ENCODE results near the gene UBE2D4.
"Not testable (repeated sequence)": the region's sequence is repeated elsewhere in the genome, so short reads cannot be mapped to it uniquely, and the experiment has no call there.

The UBE2D4 gene

DNA sequence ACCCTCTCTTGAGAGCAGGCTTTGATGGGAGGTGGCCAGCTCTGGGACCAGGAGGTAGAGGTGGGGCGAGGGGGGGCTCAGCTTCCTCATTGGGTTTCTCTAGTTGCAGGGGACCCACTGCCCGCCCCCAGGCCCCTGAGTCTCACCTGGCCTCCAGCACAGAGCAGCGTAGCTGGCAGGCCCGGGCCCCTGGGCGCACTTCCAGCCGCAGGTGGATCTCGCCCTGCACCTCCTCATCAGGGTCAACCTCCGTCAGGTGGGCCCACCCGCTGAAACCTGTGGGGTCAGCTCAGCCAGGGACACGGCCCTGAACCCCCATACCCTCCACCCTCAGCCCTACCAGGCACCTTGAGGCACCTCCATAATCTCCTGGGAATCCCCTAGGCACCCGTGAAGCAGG is 43.4 kb downstream of the UBE2D4 start:
- not testable (repeated sequence) for DNase-seq

DNA sequence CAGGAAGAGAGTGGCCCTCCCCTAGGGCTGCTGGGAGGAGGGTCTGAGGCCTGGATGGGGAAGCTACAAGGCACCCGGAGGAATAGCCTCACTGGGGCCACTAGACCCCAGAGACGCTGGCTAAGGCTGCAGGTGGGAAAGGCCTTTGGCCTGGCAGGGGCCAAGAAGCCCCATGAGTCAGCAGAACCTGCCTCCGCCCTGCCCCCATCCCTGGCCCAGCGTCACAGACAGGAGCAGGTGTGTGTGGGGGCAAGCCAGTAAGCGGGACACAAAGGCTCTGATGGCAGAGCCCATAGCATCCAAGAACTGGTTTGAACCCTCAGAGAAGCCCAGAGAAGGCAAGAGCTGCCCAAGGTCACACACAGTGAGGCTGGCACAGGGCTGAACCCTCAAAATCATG is 44.5 kb downstream of the UBE2D4 start:
- not testable (repeated sequence) for DNase-seq

DNA sequence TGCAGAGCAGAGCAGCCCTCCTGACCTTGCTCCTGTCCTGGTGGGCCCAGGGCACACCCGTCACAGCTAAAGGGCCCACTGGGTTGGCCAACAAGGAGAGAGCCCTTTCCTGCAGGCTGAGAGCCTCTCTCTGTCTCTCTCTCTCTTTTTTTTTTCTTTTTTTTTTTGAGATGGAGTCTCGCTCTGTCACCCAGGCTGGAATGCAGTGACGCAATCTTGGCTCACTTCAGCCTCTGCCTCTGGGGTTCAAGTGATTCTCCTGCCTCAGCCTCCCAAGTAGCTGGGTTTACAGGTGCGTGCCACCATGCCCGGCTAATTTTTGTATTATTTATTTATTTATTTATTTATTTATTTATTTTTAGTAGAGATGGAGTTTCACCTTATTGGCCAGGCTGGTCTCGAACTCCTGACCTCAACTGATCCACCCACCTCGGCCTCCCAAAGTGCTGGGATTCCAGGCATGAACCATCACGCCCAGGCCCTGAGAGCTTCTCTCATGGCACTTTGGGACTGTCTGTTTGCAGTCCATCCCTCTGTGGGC is 47.9 kb downstream of the UBE2D4 start:
- DNase-seq: not testable (repeated sequence)

DNA sequence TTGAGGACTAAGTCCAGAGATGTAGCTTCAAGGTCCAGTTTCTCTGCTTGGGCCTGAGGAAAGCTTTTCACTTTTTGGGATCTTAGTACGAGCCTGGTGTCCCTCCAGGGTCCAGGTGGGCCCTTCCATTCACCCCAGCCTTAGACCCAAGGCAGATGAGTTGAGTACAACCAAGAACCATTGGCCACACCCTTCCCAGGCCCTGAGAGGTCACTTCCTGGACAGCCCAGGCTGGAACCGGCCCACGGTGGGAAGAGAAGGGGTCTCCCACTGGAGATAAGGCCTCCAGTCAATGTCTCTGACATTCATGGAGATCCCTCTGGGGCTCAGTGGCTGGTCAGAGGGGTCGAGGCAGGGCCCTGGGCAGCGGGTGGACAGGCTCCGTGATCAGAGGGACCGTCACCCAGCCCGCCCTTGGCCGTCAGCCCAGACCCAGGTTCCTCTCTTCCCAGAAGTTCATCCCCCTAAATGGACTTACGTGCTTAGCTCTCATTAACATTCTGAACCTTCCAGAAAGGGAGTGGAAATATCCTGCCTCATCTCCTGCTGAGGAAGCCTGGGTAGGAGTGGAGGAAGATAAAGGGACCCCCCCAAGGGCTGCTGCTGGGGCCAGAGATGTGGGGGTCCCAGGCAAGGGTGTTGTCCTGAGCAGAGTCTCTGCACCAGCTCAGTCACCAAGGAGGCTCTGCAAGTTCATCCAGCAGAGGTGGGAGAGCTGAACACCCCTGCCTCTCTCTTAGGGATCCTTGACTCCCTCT is 48.7 kb downstream of the UBE2D4 start:
- not testable (repeated sequence) for DNase-seq

DNA sequence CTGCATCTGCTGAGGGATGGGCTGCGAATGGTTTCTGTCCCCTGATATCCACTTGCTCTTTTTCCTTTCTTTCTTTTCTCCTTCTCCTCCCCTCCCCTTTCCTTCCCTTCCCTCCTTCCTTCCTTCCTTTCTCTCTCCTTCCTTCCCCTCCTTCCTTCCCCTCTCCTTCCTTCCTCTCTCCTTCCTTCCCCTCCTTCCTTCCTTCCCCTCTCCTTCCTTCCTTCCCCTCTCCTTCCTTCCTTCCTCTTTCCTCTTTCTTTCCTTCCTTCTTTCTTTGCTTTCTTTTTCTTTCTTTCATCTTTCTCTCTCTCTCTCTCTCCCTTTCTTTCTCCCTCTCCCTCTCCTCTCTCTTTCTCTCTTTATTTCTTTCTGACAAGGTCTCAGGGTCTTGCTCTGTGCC is 51.3 kb downstream of the UBE2D4 start:
- DNase-seq: no peak

DNA sequence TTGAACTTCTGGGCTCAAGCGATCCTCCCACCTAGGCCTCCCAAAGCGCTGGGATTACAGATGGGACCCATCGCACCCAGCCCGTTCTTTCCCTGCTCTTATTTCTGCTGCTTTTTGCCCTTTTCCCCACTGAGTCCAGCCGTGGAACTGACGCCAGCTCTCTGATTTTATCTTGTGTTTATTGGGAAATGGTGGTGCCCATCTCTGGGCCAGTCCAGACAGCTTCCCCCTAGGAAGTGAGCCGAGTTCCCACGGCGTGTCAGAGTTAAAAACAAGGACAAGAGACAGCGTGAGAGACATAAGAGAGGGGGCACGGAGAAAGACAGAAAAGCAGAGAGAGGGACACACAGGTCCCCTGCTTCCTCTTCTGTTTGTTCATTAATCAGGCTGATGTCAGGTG is 51.9 kb downstream of the UBE2D4 start:
- DNase-seq: not testable (repeated sequence)

DNA sequence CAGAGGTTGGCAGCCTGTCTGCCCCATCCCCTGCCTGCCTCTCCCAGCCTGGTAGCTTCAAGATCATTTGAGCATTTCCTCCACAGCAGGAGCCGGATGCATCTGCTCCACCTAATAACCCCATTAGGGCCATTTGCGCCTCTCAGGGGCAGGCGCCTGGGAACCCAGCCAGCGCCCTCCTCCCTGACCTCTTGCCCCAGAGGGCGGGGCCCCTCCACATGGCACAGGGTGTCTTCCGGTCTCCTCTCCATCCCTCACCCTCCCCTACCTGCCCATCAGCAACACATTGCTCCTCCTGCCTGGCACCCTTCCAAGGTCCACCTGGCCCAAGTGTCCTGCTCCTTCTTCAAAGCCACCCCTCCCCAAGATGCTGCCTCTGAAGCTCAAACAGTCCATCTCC is 56.6 kb downstream of the UBE2D4 start:
- not testable (repeated sequence) for DNase-seq

DNA sequence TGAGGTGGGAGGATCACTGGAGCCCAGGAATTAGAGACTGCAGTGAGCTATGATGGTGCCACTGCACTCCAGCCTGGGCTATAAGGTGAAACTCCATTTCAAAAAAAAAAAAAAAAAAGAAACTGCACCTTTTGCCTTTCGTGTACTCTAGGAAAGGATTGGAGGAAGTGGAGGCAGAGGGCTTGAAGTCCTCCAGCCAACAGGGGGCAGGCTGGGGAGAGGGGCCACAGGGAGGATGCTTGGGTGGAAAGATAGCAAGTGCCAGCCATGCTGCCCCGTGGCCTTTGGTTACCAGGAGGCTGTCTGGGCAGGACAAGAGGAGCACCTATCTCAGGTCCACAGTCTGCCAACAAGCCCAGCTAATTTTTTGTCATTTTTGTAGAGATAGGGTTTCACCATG is 57.5 kb downstream of the UBE2D4 start:
- not testable (repeated sequence) for DNase-seq

DNA sequence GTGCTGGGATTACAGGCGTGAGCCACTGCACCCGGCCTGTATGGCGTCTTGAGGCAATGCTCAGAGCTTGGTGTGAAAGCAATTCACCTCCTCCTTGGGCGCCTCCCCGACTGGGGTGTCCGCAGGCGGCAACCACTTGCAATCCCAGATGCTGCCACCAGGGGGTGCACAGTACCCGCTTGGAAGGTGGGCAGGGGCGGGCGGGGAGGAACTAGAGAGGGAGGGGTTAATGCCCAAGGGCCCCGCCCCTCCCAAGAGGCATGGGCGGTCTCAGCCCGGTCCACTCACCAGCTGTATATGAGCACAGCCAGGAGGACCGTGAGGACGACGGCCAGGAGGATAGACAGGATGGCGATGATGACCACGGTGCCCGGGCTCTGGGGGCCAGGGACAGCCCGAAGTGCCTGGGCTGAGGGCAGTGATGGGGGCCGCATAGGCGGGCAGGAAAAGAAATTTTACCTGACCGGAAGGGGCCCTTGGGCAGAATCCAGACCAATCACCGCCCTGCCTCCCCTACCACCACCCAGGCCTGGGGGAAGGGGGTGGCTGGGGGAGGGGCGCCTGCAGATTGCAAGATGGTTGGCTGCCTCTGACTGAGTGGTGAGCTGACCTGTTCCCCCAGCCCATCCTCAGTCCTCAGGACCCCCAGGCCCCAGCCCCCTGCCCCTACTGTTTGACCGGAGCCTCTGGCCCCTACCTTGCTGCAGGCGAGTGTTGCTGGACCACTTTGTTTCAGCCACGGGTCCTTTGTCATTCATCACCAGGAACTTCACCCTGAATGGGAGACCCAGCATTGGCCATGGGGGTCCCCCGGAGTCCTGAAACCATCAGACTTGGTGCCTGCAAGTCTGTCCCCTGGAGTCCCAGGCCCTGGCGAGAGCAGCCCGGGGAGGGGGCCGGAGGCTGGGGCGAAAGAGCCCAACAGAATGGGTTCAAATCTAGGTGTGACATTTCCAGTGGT is 59.9 kb downstream of the UBE2D4 start:
- DNase-seq: peak; percentile 0

DNA sequence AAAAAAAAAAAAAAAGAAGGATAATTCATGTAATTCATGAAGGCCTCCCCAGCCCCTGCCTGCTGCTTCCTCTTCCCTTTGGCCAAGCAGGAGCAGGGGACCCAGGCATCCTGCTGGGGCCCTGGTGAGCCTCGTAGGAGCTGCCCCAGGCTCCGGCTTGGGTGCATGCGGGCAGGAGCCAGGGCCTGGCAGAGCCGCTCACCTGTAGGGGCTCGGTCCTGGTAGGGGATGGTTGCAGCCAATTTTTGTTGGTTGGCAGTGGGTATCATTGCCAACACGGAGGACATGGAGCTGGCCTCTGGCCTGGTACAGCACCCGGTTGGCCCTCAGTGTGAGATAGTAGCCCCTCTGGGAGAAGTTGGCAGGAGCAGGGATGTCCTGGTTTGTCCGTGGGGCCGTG is 61.2 kb downstream of the UBE2D4 start:
- DNase-seq: not testable (repeated sequence)

DNA sequence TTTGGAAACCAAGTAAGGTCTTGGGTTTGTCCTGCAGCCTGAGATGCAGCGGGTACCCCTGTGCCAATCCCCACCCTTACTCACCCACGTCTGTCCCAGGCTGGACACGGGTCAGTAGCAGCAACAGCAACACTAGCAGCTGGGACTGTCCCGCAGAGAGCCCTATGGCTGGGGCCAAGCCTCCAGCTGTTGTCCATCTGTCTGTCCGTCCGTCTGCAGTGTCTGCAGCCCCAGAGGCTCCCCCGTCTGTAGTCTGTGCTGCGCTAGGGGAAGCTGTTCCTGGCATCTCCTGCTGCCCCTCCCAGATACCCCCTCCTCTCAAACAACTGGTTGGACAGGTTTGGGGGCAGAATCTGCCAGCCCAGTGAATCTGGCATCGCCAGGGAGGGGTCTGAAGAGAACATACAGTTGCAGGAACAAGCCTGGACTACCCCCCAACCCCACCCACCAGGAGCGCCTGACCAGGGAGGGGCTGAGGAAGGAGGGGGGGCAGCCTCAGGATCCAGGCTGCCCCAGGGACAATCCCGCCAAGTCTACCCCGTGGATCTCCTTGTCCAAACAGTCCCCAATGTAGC is 63.9 kb downstream of the UBE2D4 start:
- DNase-seq: not testable (repeated sequence)

DNA sequence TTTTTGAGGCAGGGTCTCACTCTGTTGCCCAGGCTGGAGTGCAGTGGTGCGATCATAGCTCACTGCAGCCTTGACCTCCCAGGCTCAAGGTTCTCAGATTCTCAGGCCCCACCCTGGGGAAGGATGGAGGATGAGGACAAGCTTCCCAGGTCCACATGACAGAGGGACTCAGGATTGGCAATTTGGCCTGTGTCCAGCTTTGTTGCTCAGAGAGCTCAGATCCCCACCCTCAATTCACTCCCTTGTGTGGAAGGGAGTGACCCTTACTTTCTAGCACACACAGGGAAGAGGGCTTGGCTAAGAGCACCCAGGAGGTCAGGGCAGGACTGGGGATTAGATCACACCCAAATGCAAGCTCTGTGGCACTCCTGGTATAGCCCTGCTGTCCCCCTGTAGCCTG is 64.6 kb downstream of the UBE2D4 start:
- not testable (repeated sequence) for DNase-seq

DNA sequence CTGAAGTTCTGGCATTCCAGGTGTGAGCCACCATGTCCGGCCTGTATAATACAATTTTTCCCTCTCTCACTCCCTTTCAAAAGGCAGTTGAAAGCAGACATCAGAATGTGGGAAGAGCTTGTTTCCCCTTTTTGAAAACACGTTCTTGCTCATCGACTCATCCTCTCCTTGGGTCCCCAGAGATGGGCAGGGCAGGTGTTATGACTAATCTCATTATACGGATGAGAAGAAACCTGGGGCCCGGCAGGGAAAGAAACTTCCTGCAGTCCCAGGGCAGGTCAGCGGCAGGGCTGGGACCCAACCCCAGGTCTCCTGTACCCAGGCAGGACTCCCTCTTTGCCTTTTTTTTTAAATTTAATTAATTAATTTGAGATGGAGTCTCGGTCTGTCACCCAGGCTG is 66.7 kb downstream of the UBE2D4 start:
- not testable (repeated sequence) for DNase-seq

DNA sequence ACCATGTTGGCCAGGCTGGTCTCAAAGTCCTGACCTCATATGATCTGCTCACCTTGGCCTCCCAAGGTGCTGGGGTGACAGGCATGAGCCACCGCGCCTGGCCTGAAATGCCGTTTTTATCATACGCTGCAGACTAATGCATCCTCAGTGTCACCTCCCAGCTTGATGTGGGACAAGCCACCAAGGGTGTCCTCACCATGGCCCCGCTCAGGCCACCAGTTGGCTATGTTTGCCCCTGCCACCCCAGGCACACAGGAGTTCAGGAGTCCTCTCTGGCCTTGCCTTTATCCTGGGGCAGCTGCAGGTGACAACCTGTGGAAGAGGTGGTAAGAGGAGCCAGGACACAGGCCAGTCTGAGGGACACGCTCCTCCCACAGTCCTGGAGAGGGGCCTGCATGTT is 68.4 kb downstream of the UBE2D4 start:
- not testable (repeated sequence) for DNase-seq

DNA sequence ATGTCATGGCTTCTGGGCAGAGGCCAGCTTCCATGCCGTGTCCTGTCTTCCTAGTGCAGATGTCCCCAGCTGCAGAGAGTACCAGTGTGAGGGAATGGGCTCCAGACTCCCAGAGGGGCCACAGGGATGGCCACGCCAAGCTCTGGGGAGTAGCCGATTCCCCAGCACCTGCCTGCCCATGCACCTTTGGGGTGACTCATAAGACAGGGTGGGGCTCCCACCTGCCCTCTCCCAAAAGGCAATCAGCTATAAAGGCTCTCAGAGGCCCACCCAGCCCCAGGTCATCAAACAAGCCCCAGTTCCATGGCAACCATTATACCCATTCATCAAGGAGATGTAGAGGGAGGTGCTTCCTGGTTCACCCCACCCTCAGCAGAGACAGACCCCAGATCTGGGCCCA is 71.3 kb downstream of the UBE2D4 start, which contains the start of gene SPDYE1:
TSS of gene SPDYE1 (plus strand) at position 366 of the 400 bp plus-strand sequence. CDS start 2,053 bp downstream, outside the sequence.
- DNase-seq: not testable (repeated sequence)

Data from NCI-H524 treated with DMSO at 0.1 percent for 48 hours (cell line).